Right ventricle myocardium inferior (tissue), 1 donor: Measurements from ENCODE around the gene SLC4A2. TPM values are rescaled to one million over a fixed set of nuclear protein-coding genes. Genes with fewer than 3 reads are reported as not detected.

Experiments used
- ATAC-seq: fragments of 200-7000 bp; cut with Tn5 transposase; one replicate; pipeline ENCODE4 v1.9.1; 2020; ENCODE audit warnings: mild to moderate bottlenecking, moderate library complexity
- DNase-seq: peaks from one replicate; pipeline ENCODE4 v3.0.0; 2021; ENCODE audit errors: missing footprints
- intact Hi-C: fragments of 100-400 bp; cut with DNase I; formaldehyde crosslinking; loops from one replicate; pipeline ENCODE4 v1.11.0; 2022
- total RNA-seq: library from RNA; stranded (reverse); fragmentation: NEBNext Ultra II Directional; extraction: Animal tissue kit (Norgen Biotek cat#: 25700); gene quantifications from one replicate; pipeline ENCODE4 v1.2.1, GENCODE V29; 2021
- donor health status: DM: no; HTN: yes; CAD: no; lungs with severe emphysema.

SLC4A2 gene
- total RNA-seq, 1 donor from 2014 or later = 61.2 TPM

GRCh38 chr7:151058781-151059366 is 515 bp upstream of the SLC4A2 start:
- no peak for ATAC-seq
- no peak for DNase-seq
- intact Hi-C loops = loop anchor here (1.0 to 2.0 kb wide), 2 partner anchors 24 to 31 kb away; partner anchors contain the start of genes ABCB8 and TMUB1

GRCh38 chr7:151060113-151060415 is 675 bp downstream of the SLC4A2 start:
- no peak for ATAC-seq
- no peak for DNase-seq
- intact Hi-C loops = no loop called here

GRCh38 chr7:151060416-151061212 is 1.2 kb downstream of the SLC4A2 start:
- intact Hi-C loops = no loop called here
- no peak for ATAC-seq
- no peak for DNase-seq

GRCh38 chr7:151061213-151062110 is 2.1 kb downstream of the SLC4A2 start:
- ATAC-seq = no peak
- DNase-seq = no peak
- intact Hi-C loops = no loop called here

GRCh38 chr7:151062111-151062398 is 2.7 kb downstream of the SLC4A2 start:
- ATAC-seq (no peak), DNase-seq (no peak)
- intact Hi-C loops = no loop called here

- no peak for ATAC-seq
These were observed 3.2 kb downstream of the SLC4A2 start for GRCh38 chr7:151062399-151063211.

GRCh38 chr7:151063212-151063561 is 3.8 kb downstream of the SLC4A2 start:
- DNase-seq = no peak
- intact Hi-C loops = no loop called here
- no peak for ATAC-seq

More at GRCh38 chr7:151062399-151063211, 3.2 kb downstream of the SLC4A2 start:
- intact Hi-C loops = no loop called here
- DNase-seq = no peak

GRCh38 chr7:151064454-151064853 is 5.1 kb downstream of the SLC4A2 start:
- intact Hi-C loops = no loop called here
- ATAC-seq = no peak
- no peak for DNase-seq

GRCh38 chr7:151064993-151065392 is 5.6 kb downstream of the SLC4A2 start:
- no peak for DNase-seq
- intact Hi-C loops = no loop called here
- no peak for ATAC-seq

GRCh38 chr7:151065516-151065915 is 6.1 kb downstream of the SLC4A2 start:
- DNase-seq = no peak
- ATAC-seq = no peak
- intact Hi-C loops = no loop called here

- no peak for DNase-seq
- ATAC-seq = no peak
- intact Hi-C loops = no loop called here
These were observed 7.0 kb downstream of the SLC4A2 start for GRCh38 chr7:151066273-151066974.

GRCh38 chr7:151068069-151068773 is 8.8 kb downstream of the SLC4A2 start:
- ATAC-seq (no peak), DNase-seq (no peak)
- intact Hi-C loops = no loop called here

- intact Hi-C loops = no loop called here
- ATAC-seq (no peak), DNase-seq (no peak)
These were observed 10.6 kb downstream of the SLC4A2 start for GRCh38 chr7:151069841-151070573.

- intact Hi-C loops = no loop called here
- no peak for DNase-seq
- ATAC-seq = no peak
These were observed 11.2 kb downstream of the SLC4A2 start for GRCh38 chr7:151070574-151070960.

GRCh38 chr7:151071032-151071866 is 11.9 kb downstream of the SLC4A2 start:
- ATAC-seq = no peak
- intact Hi-C loops = no loop called here

GRCh38 chr7:151073990-151074389 is 14.6 kb downstream of the SLC4A2 start:
- intact Hi-C loops = no loop called here
- ATAC-seq (no peak), DNase-seq (peak; percentile 52)

More at GRCh38 chr7:151071032-151071866, 11.9 kb downstream of the SLC4A2 start:
- DNase-seq = peak; percentile 32
